ENCODE measurements around the gene CALN1. TPM values are rescaled to one million over a fixed set of nuclear protein-coding genes. Genes with fewer than 3 reads are reported as not detected.
"Not testable (repeated sequence)": the region's sequence is repeated elsewhere in the genome, so short reads cannot be mapped to it uniquely, and the experiment has no call there.

The CALN1 gene
- total RNA-seq, 2 experiments from 2014 or later, result not detected

DNA sequence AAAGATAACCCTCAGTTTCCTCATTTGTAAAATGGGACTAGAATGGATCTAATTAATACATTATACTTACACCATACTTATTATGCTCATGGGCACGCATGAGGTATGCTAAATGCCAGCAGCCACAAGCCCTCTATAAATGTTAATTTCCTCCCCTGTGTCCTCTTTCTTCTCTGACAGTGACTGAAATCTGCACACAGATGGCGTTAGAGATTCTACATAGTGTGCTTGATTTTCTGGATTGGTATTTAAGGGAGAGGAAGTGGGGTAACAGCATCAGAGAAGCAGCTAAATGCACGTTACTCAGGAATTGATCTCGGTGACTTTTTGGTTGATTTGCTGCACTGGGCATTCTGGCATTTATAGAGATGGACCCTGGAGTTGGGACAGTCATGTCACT, 568.5 kb downstream of the CALN1 start:
- POLR2A ChIA-PET, result no interaction called here
- CTCF ChIA-PET, result no interaction called here

GRCh38 chr7:71842786-71843185, 569.4 kb downstream of the CALN1 start:
- ChIA-PET CTCF (no interaction called here), POLR2A (no interaction called here)

GRCh38 chr7:71842381-71842780, 569.8 kb downstream of the CALN1 start:
- POLR2A ChIA-PET, result no interaction called here
- CTCF ChIA-PET, result no interaction called here

- POLR2A ChIA-PET, result no interaction called here
- CTCF ChIA-PET, result no interaction called here
These were observed 577.1 kb downstream of the CALN1 start for GRCh38 chr7:71835056-71835455.

GRCh38 chr7:71829515-71829914, 582.6 kb downstream of the CALN1 start:
- ChIA-PET CTCF (interaction anchor here (0.6 kb wide), 1 partner anchor 128 kb away, joined by 4 read pairs; no protein-coding TSS in a partner anchor), POLR2A (no interaction called here)

DNA sequence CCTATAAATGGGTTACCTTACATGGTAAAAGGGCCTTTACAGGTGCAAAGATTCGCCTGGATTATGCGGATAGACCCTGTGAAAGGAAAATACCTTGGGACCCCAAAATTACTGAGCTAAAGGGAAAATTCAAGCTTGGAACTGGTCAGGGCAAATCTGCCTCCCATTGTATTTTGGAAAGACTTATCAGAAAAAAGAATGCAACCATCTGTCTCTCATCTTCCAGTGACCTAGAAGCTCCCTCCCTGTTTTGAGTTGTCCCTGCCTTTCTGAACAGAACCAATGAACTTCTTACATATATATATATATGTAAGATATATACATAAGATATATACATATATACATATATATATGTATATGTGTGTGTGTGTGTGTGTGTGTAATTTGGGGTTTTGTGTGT, 583.8 kb downstream of the CALN1 start:
- ChIA-PET POLR2A (no interaction called here), CTCF (no interaction called here)

GRCh38 chr7:71826141-71826540, 586.0 kb downstream of the CALN1 start:
- POLR2A ChIA-PET, result interaction anchor here (0.7 kb wide), 1 partner anchor 25 kb away, joined by 7 read pairs; no protein-coding TSS in a partner anchor
- CTCF ChIA-PET, result no interaction called here

GRCh38 chr7:71824006-71824760, 588.0 kb downstream of the CALN1 start:
- CTCF ChIA-PET, result no interaction called here
- POLR2A ChIA-PET, result no interaction called here

DNA sequence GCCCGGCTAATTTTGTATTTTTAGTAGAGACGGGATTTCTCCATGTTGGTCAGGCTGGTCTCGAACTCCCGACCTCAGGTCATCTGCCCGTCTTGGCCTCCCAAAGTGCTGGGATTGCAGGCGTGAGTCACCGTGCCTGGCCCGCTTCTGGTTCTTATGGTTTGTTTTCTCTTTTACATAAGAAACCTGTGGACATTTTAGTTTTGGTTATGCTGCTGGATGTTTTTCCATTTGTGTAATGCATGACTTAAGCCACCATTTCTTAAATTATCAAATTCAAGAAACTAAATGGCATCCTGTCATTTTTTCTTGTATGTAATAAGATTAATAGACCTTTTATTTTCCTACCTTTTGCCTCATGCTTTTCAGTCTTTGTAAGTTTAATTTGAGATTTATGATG, 589.7 kb downstream of the CALN1 start:
- POLR2A ChIA-PET, CTCF ChIA-PET: not testable (repeated sequence)

GRCh38 chr7:71817916-71818315, 594.2 kb downstream of the CALN1 start:
- POLR2A ChIA-PET, result no interaction called here
- CTCF ChIA-PET, result no interaction called here

GRCh38 chr7:71808115-71808514, 604.0 kb downstream of the CALN1 start:
- POLR2A ChIA-PET, result no interaction called here
- CTCF ChIA-PET, result no interaction called here

- POLR2A ChIA-PET, result no interaction called here
- CTCF ChIA-PET, result no interaction called here
These were observed 607.9 kb downstream of the CALN1 start for GRCh38 chr7:71804256-71804655.

GRCh38 chr7:71801976-71802375, 610.2 kb downstream of the CALN1 start:
- ChIA-PET CTCF (interaction anchor here (0.7 kb wide), 1 partner anchor 49 kb away, joined by 3 read pairs; no protein-coding TSS in a partner anchor), POLR2A (no interaction called here)

- CTCF ChIA-PET, result no interaction called here
- POLR2A ChIA-PET, result no interaction called here
These were observed 611.8 kb downstream of the CALN1 start for GRCh38 chr7:71800321-71800720.

GRCh38 chr7:71795410-71795809, 616.7 kb downstream of the CALN1 start:
- POLR2A ChIA-PET, result interaction anchor here (0.6 kb wide), 1 partner anchor 119 kb away, joined by 3 read pairs; no protein-coding TSS in a partner anchor
- CTCF ChIA-PET, result no interaction called here

GRCh38 chr7:71793251-71793650, 618.9 kb downstream of the CALN1 start:
- POLR2A ChIA-PET, result no interaction called here
- CTCF ChIA-PET, result no interaction called here

DNA sequence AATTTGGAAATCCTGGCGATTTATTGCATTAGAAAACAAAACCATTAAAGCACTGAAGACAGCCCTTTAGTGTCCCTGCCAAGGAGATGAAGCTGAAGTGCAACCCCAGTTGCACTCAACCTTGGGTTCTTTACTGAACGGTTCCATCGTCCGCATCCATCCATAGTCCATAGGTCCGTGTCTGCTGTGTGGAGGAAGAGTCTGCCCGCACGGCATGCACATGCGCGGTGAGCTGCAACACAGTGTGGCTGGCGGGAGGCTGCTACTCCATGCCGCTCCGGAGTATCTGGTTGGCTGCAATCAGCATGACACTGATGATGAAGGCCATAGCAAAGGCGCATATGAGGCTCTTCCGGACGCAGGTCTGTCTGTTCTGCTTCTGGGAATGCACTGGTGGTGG, 624.6 kb downstream of the CALN1 start:
- POLR2A ChIA-PET, result no interaction called here
- CTCF ChIA-PET, result no interaction called here

- ChIA-PET CTCF (no interaction called here), POLR2A (no interaction called here)
These were observed 626.9 kb downstream of the CALN1 start for GRCh38 chr7:71785216-71785615.

DNA sequence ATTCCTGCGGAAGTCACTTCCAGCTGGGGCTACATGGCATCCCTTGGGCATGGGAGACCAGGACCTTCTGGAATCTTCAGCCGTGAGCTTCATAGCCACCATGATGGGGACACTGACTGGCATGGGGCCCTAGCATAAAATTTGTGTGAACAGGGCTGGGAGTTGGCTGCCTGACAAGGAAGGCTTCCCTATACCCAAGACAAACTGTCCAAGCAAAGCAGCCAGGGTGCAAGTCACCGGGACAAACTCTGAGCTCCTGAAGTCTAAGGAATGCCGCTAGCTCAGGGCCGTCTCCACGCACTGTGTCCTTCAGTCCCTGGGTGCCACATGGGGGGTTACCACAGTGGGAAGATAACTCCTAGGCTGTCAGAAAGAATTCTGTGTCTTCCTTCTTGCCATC, 627.4 kb downstream of the CALN1 start:
- ChIA-PET POLR2A (no interaction called here), CTCF (no interaction called here)

DNA sequence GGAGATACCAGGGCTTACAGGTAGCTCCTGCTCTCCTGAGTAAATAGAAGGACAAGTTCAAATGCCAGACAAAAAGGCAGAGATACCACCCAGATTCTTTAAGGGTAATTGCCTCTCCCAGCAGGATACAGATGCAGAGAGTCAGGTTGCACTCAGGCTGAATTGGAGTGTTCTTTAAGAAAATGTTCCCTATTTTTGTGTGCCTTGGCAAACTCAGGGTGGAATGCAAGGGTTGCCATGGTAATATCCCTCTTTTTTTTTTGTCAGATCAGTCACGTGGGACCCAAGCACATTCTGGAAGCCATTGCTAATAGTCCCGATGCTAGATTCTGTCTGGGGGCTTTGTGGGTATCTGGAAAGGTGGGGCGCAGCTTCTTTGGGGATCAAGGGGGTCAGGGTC, 628.0 kb downstream of the CALN1 start:
- CTCF ChIA-PET, result no interaction called here
- POLR2A ChIA-PET, result no interaction called here

GRCh38 chr7:71783779-71784178, 628.4 kb downstream of the CALN1 start:
- CTCF ChIA-PET, result no interaction called here

GRCh38 chr7:71782051-71782450, 630.1 kb downstream of the CALN1 start:
- ChIA-PET POLR2A (no interaction called here), CTCF (no interaction called here)

More at GRCh38 chr7:71783779-71784178, 628.4 kb downstream of the CALN1 start:
- POLR2A ChIA-PET, result no interaction called here

Data from activated CD8-positive, alpha-beta memory T cell treated with anti-CD3 and anti-CD28 coated beads for 36 hours (primary cell).